RWPE2 (cell line): ENCODE results near the gene PMEPA1.
A peak's percentile ranks its signal among the peaks of the same experiment; 100 is the strongest.

ENCODE experiments used
- ATAC-seq: fragments of 200-7000 bp; cut with Tn5 transposase; 3 replicates; pipeline ENCODE4 v1.9.1; 2021; ENCODE audit warnings: low read depth
- DNase-seq: peaks from one replicate; pipeline ENCODE4 v3.0.0-alpha.2; 2020; ENCODE audit warnings: low spot score
- H3K27ac ChIP-seq: fragments of 450-650 bp; 2 replicates; pipeline ENCODE4 v1.5.1; 2017; ENCODE audit warnings: mild to moderate bottlenecking; ENCODE audit not compliant: poor library complexity, severe bottlenecking
- H3K27me3 ChIP-seq: fragments of 250-450 bp; sonication (Bioruptor Pico); 2 replicates; pipeline ENCODE4 v1.5.1; 2021; ENCODE audit warnings: mild to moderate bottlenecking, moderate library complexity; ENCODE audit not compliant: insufficient read depth, poor library complexity, severe bottlenecking
- H3K36me3 ChIP-seq: fragments of 250-450 bp; sonication (Bioruptor Pico); 2 replicates; pipeline ENCODE4 v1.5.1; 2020; ENCODE audit warnings: low read depth, mild to moderate bottlenecking, moderate library complexity
- H3K4me1 ChIP-seq: fragments of 250-450 bp; sonication (Bioruptor Pico); 2 replicates; pipeline ENCODE4 v1.5.1; 2021; ENCODE audit warnings: mild to moderate bottlenecking, moderate library complexity; ENCODE audit not compliant: insufficient read depth, poor library complexity, severe bottlenecking
- H3K4me3 ChIP-seq: fragments of 250-450 bp; sonication (Bioruptor Pico); 2 replicates; pipeline ENCODE4 v1.5.1; 2021; ENCODE audit warnings: mild to moderate bottlenecking, moderate library complexity; ENCODE audit not compliant: severe bottlenecking
- H3K9me3 ChIP-seq: fragments of 250-450 bp; sonication (Bioruptor Pico); 2 replicates; pipeline ENCODE4 v1.5.1; 2021; ENCODE audit warnings: mild to moderate bottlenecking, moderate library complexity; ENCODE audit not compliant: severe bottlenecking
- TF ChIP-seq, protein P1 (sequence below): fragments of 450-650 bp; IDR thresholded peaks from one replicate; pipeline ENCODE4 v1.5.1; 2017; ENCODE audit warnings: mild to moderate bottlenecking, moderate library complexity; ENCODE audit not compliant: poor library complexity, severe bottlenecking

The PMEPA1 gene

DNA sequence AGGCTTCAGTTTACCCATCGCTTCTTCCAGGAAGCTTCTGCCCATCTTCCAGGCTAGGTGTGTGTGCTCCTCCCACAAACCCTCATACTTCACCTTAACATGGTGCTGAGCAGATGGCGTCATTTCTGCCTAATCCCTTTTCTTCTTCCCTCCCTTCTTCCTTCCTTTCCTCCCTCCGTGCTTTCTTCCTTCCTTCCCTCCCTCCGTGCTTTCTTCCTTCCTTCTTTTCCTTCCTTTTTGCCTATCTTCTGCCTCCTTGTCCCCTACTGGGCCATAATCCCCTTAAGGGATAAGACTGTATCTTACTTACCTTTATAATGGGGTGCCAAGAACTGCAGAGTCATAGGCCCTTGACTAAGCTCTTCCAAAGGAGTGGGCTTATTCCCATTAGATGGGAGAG is 27.5 kb upstream of the PMEPA1 start:
- Histone ChIP-seq H3K4me3 (no peak overlapping the region), H3K27me3 (no peaks in the 10 kb centered on the region), H3K9me3 (no peaks in the 10 kb centered on the region), H3K36me3 (no peaks in the 10 kb centered on the region), H3K27ac (no peak overlapping the region), H3K4me1 (no peaks in the 10 kb centered on the region)
- DNase-seq (no peak), ATAC-seq (no peak)
- TF ChIP-seq, protein P1, sequence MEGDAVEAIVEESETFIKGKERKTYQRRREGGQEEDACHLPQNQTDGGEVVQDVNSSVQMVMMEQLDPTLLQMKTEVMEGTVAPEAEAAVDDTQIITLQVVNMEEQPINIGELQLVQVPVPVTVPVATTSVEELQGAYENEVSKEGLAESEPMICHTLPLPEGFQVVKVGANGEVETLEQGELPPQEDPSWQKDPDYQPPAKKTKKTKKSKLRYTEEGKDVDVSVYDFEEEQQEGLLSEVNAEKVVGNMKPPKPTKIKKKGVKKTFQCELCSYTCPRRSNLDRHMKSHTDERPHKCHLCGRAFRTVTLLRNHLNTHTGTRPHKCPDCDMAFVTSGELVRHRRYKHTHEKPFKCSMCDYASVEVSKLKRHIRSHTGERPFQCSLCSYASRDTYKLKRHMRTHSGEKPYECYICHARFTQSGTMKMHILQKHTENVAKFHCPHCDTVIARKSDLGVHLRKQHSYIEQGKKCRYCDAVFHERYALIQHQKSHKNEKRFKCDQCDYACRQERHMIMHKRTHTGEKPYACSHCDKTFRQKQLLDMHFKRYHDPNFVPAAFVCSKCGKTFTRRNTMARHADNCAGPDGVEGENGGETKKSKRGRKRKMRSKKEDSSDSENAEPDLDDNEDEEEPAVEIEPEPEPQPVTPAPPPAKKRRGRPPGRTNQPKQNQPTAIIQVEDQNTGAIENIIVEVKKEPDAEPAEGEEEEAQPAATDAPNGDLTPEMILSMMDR, result no peak

DNA sequence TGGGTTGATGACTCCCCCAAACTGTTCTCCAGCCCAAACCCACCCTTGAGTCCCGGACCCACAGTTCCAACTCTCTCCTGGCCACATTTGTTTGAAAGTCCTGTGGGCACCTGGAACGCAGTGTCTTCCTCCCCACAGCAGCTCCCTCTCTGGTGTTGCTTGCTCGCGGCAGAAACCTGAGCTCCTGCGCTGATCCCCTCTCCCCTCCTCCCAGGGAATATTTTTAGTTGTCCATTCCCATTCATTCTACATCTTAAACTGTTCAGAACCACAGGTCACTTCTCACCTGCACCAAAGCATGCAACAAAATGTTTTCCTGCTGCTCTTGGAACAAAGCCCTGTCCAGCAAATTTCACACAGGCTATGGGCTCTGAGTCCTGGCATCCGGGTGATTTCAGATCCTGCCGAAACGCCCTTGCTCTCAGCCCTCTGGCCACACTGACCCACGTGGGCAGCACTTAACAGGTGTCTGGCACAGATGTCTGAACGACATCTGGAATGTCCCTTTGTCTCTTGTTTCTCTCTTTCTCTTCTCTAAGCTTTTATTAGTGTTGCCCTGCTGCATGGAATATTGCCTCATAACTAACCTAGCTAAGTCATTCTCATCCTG is 27.0 kb upstream of the PMEPA1 start:
- Histone ChIP-seq H3K4me1 (no peaks in the 10 kb centered on the region), H3K36me3 (no peaks in the 10 kb centered on the region), H3K9me3 (no peaks in the 10 kb centered on the region), H3K27me3 (no peaks in the 10 kb centered on the region), H3K27ac (no peak overlapping the region), H3K4me3 (no peak overlapping the region)
- no peak for DNase-seq
- TF ChIP-seq, protein P1, result no peak
- peak; percentile 18; the same call in 1 of the 3 replicates for ATAC-seq

DNA sequence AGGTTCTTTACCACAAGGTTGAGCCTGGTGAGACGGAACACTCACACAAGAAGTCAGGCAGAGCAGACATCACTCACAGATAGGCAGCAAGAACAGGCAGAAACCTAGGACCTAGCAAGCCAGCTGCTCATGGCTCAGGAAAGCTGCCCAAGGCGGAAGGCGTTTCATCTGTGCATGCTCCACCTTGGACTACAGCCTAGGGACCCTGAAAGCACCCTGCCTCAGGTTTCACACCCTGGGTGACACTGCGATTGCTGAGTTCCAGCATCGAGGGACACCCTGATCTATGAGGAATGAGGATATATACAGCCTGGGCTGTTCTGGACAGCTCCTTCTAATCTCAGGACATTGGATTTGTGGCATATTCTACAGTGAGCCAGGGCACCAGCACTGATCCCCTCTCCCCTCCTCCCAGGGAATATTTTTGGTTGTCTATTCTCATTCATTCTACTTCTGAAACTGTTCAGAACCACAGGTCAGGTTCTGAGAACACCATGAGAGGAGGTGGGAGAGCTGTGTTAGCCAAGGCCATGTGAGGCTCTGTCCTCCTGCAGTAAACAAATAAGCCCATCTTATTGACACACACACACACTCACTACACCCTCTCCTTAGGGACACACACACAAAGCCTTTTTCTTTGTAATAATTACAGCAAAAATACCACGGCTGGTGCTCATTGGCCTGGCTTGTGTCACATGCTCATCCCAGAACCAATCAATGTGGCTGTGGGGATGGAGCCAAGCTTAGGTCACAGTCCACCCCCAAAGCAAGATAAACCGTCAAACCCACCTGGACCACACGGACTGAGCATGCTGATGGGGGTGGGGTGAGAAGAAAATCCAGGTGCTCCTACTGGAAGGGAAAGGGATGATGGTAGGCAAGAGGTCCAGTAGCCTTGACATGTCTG is 26.3 kb upstream of the PMEPA1 start:
- H3K36me3 ChIP-seq, result no peaks in the 10 kb centered on the region
- H3K9me3 ChIP-seq, result no peaks in the 10 kb centered on the region
- H3K4me3 ChIP-seq, result no peak overlapping the region
- no peak; the same call in 2 of the 3 replicates for ATAC-seq
- TF ChIP-seq, protein P1, result no peak
- no peaks in the 10 kb centered on the region for H3K27me3 ChIP-seq
- no peak for DNase-seq
- no peak overlapping the region for H3K27ac ChIP-seq
- no peaks in the 10 kb centered on the region for H3K4me1 ChIP-seq

DNA sequence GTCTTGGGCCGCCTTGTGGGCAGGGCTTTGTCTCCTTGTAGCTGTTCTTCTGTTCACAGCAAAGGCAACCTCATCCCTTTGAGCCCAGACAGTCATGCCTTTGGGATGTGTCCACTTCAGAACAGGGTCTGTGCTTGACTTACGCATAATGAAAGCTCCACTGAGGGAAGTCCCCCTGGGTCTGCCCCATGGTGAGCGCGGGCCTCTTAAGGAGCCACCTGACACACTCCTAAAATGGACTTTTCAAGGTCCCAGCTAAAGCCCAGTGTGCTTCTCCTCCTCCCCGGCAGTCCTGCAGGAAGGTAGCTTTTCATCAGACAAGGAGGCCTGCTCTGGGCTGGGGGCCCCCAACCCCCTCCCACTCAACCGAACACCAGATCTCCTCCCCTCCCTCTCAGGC is 24.9 kb upstream of the PMEPA1 start:
- no peaks in the 10 kb centered on the region for H3K36me3 ChIP-seq
- H3K9me3 ChIP-seq, result no peaks in the 10 kb centered on the region
- no peak overlapping the region for H3K4me3 ChIP-seq
- H3K27me3 ChIP-seq, result no peaks in the 10 kb centered on the region
- no peak for DNase-seq
- TF ChIP-seq, protein P1, result no peak
- H3K27ac ChIP-seq, result no peak overlapping the region
- no peak for ATAC-seq
- no peaks in the 10 kb centered on the region for H3K4me1 ChIP-seq
